Right hindlimb (tissue), 1 donor: ENCODE measurements around the gene TMEM63A.
A peak's percentile ranks its signal among the peaks of the same experiment; 100 is the strongest.
"Not testable (repeated sequence)": the region's sequence is repeated elsewhere in the genome, so short reads cannot be mapped to it uniquely, and the experiment has no call there.

ENCODE experiments used
- DNase-seq: peaks from one replicate; pipeline ENCODE4 v3.0.0-alpha.2; 2018

Gene TMEM63A

DNA sequence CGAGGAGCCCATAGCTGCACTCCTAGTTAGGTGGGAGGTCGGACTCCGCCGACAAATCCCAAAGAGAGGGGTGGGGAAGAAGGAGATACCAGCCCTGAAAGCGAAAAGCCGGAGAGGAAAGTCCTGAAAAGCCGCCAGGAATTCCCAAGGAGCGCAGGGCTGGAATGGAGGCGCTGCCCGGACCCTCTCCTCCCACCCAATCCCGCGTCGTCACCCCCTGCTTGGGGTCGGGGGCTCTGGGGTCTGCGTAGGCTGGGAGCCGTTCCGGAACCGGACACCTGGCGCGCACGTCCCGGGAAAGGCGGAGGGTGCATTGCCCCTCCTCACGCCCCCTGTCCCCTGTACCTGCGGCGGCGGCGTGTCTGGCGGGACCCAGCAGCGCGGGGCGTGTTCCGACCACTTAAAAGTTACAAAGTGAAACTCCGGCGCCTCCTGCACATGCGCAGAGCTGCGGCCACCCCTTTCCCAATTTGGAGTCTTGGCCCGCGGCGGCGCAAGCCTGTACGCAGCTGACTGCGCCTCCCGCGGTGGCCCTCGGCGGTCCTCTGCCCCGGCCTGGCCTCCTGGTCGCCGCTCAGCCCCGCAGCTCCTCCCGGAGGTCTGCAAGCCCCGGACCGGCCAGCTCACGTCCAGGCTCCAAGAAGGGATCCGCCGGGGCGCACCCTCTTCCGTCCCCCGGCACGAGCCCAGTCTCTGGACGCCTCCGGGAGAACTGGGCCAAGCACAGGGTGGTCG, at the start of gene TMEM63A:
Gene TMEM63A, minus strand, starts transcription at position 422 of the 735 bp plus-strand sequence. CDS start 4,800 bp downstream, outside the sequence.
- DNase-seq = peak; percentile 95

DNA sequence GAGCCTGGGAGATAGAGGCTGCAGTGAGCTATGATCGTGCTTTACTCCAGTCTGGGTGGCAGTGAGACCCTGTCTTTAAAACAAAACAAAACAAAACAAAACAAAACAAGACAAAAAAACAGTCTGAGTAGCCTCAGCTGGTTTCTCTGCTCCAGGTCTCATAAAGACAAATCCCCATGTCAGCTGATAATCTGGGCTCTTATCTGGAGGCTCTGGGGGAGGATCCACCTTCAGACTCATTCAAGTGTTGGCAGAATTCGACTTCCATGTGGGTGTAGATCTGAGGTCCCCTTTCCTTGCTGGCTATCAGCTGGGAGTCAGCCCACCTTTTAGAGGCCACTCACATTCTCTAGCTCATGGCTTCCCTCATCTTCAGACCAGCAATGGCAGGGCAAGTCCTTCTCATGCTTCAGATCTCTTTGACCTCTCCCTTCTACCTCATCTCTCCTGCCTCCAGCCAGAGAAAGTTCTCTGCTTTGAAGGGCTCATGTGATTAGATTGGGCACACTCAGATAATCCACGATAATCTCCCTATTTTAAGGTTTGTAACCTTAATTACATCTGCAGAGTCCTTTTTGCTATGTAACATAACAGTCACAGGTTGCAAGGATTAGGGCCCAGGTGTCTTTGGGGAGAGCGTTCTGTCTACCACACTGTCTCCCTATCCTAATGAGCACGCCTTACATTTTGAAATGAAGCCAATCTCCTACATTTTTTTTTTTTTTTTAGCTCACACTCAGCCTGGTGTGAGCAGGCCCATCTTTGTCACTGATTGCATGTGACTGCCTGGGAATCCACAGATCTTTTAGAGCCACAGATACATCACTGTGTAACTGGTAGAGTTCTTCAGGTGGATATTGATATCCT, 49.3 kb upstream of the TMEM63A start:
- no peak for DNase-seq

DNA sequence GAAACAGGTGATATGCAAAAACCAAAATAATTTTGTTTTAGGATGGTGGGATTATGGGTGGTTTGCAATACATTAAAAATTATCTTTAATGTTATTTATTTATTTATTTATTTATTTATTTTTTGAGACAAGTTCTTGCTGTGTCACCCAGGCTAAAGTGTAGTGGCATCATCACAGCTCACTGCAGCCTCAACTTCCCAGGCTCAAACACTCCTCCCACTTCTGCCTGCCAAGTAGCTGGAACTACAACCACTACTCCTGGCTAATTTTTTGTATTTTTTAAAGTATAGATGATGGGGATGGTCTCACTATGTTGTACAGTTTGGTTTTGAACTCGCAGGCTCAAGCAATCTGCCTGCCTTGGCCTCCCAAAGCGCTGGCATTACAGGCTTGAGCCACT, 48.4 kb upstream of the TMEM63A start:
- DNase-seq = no peak

DNA sequence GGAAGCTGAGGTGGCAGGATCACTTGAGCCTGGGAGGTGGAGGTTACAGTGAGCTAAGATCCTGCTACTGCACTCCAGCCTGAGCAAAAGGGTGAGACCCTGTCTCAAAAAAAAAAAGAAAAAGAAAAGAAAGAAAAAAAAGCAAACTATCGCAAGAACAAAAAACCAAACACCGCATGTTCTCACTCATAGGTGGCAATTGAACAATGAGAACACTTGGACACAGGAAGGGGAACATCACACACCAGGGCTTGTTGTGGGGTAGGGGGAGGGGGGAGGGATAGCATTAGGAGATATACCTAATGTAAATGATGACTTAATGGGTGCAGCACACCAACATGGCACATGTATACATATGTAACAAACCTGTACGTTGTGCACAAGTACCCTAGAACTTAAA, 47.3 kb upstream of the TMEM63A start:
- not testable (repeated sequence) for DNase-seq

DNA sequence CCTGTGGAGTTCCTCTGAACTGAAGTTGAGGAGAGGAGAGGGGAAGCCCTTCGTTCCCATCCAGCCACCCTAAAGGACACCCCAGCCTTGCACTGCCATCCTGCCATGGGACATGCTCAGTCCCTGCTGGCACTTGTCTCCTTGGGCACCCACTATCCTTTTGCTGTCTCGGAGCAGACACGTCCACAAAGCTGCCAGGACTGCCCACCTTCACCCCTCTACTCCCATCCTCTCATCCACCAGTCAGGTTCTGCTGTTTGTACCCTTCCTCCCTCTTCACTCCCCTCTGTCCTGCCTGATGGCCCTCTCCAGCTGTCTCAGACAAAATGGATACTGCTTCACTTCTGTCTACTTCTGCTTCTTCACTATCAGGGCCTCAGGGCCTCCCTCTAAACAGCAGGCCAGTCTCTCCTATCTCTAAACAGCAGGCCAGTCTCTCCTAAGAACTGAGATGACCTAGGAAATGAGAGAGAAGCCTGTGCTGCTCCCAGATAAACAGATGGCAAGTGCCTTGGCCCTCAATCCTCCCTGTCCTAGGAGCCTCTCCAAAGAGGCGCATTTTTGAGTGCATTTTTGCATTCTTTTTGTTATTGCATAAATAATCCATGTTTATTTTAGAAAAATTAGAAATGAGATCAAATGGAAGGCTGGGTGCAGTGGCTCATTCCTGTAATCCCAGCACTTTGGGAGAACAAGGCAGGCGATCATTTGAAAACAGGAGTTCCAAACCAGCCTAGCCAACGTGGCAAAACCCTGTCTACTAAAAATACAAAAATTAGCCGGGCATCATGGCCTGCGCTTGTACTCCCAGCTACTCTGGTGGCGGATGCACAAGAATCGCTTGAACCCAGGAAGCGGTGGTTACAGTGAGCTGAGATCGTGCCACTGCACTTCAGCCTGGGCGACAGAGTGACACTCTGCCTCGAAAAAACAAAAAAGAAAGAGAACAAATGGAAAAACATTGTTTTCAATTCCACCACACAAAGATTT, 46.3 kb upstream of the TMEM63A start:
- DNase-seq = no peak

DNA sequence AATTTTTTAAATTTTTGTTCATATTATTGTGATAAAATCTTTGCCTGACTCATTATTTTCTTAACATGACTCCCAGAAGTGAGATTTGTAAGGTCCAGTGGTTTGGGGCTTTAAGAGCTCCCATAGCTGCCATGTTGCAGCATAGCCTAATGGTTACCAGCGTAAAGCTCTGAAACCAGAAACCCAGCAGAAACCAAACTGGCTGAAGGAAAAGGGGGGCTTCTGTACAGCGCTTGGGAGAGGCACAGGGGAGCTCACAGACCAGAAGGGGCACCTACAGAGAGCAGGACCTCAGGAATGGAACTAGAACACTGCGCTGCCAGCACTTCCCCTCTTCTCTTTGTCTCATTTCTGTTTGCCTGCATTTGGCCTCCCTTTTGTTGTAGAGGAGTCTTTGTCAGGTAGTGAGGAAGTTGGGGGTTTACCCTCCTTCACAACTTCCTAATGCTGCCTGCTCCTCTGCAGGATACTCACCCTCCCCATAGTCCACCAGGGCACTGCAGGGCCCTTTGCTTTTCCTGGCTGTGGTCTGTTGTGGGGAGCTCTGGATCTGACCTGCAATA, 44.5 kb upstream of the TMEM63A start:
- no peak for DNase-seq

DNA sequence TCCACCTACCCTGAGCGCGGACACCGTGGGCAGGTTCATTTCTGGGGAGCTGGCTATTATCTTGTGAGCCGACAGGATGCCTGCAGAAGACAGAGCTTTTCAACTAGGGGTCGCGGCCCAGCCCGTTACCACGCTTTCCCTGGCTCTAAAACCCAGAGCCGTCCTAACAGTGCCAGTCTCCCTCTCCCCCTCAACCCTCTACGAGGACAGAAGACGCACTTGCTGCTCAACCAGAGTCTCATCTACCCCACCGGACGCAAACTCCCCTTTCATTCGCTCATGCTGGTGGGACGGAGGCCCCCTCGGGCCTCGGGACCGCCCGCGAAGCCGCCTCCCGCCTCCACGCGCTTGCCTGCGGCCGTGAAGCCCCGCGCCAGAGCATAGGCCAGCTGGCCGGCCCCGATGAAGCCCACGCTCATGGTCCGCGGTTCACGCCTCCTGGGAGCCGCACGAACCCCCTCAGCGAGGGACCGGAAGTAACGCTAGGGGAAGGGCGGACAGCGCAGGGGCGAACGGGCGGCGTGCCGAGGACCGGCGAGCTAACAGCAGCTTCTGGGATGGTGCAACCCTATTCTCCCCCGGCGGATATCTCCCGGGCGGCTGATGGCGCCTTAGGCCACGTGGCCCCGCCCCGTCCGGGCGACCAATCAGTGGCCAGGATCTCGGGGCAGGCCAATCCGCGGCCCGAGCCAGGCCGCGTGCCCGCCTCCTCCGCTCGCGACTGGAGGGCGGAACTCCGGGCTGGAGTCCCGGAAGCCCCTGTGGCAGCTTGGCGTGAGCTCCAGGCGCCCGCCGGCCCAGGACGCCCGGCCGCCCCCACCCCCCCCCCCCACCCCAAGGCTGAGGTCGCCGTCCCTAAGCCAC, 41.7 kb upstream of the TMEM63A start, which contains the start of gene PYCR2:
Gene PYCR2, minus strand, starts transcription at position 559 of the 864 bp plus-strand sequence. Its CDS starts 140 bp downstream, at position 419.
- peak; percentile 96 for DNase-seq

DNA sequence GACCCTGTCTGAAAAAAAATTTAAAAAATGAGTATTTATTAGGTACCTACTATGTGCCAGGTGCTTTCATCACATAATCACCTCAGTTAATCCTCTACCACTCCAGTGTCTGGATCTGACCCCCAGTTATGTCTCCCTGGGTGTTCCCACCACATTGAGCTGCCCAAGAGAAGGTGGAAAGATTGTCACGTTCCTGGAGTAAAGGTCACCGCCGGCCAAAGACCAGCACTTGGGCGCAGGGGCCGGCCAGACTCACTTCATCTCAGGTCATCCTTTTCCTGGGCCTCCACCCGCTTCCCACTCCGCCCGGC, 41.2 kb upstream of the TMEM63A start:
- no peak for DNase-seq

DNA sequence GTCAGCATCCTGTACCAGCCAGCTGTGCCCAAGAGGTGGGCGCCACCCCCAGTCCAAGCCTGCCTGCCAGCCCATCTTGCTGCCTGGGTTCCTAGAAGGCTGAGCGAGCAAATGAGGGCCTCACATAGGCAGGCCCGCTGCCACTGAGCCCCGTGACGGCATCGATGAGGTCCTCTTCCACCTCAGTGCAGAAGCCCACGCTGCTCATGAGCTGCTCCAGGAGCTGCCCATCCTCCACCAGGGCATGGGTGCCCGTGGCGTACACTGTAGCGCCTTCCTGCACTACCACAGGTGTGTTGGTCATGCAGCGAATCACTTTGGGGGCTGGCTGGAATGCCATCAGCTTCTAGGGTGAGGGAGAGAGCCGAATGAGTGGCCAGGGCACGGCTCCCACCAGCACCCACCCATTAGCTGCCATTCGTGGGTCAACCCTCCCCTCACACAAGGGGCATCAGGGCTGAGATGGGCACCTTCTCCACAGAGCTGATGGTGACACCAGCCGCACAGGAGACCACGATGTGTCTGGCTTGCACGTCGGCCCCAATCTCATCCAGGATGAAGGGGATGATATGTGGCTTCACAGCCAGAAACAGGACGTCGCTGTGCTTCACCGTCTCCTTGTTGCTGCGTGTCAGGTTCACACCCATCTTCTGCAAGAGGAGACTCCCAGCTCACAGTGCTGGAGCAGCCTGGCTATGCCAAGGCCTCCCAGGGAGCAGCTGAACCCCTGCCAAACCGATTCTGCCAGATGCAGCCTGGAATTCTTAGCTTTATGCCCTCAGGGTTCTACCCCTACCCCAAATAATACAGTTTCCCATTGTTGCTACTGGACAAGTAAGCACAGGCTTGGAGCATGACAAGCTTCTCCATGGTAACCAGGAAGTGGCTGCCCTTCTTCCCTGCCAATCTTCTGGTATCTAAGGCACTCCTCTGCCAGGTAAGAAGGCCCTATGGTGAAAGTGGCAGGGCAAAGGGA, 39.8 kb upstream of the TMEM63A start:
- no peak for DNase-seq

DNA sequence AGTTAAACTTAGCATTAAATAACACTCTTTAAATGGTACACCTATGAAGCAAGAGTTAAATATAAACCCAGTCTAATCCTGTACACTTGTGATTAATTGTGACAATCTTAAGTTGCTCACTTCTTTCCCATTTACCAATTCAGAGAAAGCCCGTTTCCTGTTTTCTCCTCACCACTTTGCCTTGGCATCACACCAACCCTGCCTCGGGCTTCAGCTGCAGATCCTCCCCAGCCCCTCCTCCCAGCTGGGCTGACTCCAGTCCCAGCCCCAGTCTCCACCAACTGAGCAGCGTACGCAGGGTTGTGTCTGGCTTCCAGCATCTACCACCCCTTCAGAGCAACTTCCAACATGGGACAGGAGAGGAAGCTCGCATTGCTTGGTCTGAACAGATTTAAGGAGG, 37.7 kb upstream of the TMEM63A start:
- DNase-seq = no peak

DNA sequence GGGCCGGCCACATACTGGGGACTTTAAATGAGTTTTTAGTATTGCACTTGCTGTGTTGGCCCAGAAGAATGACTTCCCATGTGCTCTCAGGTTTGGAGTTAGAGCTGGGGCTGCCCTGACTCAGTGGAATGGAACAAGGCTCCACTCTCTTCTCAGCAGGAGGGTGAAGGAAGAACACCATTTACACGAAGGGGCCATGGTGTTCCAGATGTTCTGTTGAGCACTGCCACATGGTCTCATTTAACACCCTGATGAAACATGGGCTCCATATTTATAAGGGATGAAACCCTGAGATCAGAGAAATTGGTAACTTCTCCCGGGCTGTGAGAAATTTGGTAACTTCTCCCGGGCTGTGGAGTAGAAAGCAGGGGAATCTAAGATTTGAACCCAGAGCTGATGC, 36.1 kb upstream of the TMEM63A start:
- no peak for DNase-seq

DNA sequence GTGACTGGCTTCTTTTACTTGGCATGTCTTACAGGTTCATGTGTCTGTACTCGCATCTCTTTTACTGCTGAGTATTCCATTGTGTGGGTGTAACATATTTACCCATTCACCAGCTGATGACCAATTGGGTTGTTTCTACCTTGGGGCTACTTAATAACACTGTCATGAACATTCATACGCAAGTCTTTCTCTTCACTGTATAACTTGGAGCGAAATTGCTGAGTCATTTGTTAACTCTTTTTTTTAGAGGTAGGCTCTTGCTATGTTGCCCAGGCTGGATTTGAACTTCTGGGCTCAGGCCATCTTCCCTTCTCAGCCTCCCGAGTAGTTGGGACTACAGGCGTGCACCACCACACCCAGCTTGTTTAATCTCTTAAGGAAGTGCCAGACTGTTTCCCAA, 35.4 kb upstream of the TMEM63A start:
- DNase-seq = no peak

DNA sequence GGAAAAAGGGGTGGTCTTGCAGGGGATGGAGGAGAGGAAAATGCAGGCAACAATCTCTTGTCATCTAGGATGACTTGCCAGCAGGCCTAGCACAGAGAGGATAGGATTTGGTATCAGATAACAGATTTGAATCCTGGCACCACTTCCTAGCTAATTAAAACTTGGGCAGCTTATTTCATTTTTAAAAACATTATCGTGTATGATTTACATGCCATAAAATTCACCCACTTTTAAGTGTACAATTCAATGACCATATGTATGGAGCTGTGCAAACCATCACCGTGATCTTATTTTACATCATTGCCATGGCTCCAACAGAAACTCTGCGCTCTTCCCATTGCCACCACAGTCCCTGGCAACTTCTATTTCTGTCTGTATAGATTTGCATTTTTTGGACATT, 34.9 kb upstream of the TMEM63A start:
- DNase-seq = no peak

DNA sequence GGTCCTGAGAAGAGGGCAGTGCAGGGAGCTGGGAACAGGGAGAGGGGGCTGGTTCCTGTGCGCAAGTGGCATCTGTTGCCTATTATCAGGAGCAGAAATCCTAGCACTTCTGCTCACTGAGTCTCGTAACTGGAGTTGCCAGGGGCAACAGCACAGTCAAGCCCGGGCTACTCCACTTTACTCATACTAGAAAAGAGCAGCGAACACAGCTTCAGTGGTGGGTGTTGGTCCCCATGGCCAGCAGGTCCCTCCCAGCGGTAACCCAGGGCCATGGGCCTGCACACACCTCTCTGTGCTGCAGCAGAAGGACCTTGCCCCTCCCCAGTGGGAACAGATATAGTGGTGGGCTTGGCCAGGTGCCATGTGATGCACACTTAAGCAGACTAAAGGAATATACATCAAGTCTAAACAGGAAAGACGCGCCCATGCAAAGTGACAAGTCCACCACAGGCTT, 33.4 kb upstream of the TMEM63A start:
- no peak for DNase-seq

DNA sequence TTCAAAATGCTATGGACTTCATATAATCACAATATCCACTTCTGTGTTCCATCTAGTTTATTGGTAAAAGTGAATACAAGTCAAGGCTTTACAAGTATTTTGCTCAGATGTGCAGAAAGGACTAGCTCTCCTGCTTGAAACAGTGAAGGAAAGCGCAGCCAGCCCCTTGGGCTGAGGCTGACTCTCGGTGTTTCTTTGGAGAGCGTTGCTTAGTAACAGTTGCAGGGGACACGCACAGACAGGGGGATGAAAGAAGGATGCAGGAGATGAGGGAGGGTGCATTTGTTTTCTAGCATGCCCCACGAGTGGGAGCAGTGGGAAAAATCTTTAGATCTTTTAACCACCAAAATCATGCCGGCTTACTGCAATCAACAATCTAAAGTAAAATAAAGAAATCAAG, 32.8 kb upstream of the TMEM63A start:
- DNase-seq = no peak

DNA sequence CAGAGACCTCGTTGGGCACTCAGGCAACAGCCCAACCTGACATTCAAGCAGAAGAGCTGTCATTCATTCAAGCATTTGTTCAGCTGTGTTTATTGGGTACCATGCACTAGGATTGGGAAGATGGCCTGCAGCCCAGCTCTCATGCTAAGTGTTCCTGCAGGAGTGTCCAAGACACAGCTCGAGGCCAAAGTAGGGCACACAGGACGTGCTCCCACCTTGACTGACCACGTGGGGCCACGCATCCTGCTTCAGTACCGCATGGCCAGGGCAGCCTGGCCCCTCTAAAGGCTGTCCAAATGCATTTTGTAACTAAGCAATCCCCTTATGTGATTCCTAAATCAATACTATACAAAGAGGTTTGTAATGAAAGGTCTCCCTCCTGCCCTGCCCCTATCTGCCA, 32.2 kb upstream of the TMEM63A start:
- DNase-seq = no peak

DNA sequence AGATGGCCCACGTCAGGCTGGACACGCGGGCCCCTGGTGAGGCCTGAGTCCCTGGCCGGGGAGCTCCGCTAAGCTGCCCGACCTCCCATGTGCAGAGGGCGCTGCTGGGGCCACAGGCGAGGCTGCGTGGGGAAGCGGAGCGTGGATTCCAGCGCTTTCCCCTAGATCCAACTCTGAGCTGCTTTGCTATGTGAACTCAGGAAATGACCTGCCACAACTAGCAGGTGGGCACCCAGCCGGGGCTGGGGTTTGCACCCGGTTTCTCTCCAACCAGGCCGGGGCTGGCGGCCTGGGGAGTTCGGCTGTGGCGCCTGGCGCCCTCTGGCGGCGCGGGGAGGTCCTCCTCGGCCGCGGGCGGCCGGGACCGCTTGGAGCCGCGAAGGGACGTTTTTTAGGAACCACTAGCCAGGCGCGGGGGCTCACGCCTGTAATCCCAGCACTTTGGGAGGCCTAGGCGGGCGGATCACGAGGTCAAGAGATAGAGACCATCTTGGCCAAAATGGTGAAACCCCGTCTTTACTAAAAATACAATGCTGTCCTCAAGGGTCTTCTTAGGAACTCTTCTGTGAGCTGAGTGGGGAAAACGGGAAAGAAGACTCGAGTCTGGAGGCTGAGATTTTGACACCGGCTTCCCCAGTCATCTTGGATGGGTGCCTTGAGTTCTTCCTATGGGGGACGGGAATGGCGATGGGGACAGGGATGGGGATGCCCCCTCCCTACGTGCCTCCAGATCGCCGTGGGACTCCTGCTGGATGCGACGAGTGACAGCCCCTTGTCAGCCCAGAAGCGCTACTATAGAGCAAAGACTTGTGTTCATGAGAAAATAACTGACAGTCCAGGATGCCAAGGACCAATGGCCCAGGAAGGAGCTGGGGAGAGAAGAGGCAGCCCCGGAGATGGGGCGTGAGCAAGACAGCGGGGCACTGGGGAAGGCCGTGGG, 29.3 kb upstream of the TMEM63A start:
- peak; percentile 74 for DNase-seq

DNA sequence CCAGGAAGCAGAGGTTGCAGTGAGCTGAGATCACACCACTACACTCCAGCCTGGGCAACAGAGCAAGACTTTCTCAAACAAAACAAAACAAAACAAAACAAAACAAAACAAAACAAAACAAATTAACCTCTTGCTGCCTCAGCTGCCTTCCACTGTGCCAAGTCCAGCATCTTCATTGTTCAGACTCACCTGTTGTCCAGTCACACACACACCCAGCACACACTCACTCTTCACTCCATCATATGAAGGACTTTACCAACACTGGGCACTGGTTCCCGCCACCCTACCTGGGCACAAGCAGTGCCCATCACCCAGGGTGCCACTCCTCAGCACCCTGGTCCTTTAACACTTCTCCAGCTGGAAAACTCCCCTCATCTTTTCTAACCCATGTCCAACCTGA, 27.3 kb upstream of the TMEM63A start:
- no peak for DNase-seq

DNA sequence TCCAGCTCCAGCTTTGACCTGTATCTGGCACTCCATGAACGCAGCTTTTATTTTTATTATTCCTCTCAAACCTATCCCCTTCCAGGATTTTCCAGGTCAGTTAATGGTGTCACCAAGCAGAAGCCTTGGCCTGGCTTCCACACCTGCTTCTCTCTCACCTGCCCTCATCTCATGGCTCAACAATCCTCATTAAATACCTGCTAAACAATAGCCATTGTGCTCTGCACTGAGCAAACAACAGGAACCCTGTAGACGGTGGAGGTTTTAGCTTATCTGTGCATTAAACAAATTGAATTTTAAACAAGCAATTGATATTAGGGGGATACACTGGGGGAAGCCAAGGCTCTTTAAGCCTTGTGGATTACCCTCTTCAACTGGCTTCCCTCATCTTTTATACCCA, 26.6 kb upstream of the TMEM63A start:
- DNase-seq = no peak
